Effector memory CD4-positive, alpha-beta T cell (primary cell): ENCODE measurements around the gene PDE4D.

Experiments used
- DNase-seq, 3 donors: peaks; one replicate each; pipeline ENCODE4 v3.0.0-alpha.2; 2020
- H3K27ac ChIP-seq: 2 replicates; pipeline ENCODE4 v1.7.0; 2013; ENCODE audit warnings: mild to moderate bottlenecking, low read length, moderate library complexity; ENCODE audit not compliant: insufficient read depth, poor library complexity, severe bottlenecking
- H3K27me3 ChIP-seq: replicated peaks from 2 replicates; pipeline ENCODE4 v1.7.0; 2013; ENCODE audit warnings: mild to moderate bottlenecking, low read length; ENCODE audit not compliant: insufficient read depth, control insufficient read depth, poor library complexity, severe bottlenecking
- H3K36me3 ChIP-seq: 2 replicates; pipeline ENCODE4 v1.7.0; 2013; ENCODE audit warnings: mild to moderate bottlenecking, low read length, moderate library complexity; ENCODE audit not compliant: control insufficient read depth, insufficient read depth
- H3K4me1 ChIP-seq: 2 replicates; pipeline ENCODE4 v1.7.0; 2013; ENCODE audit warnings: low read length, mild to moderate bottlenecking; ENCODE audit not compliant: control insufficient read depth, insufficient read depth, poor library complexity, severe bottlenecking
- H3K4me3 ChIP-seq: 2 replicates; pipeline ENCODE4 v1.7.0; 2013; ENCODE audit warnings: low read length, low read depth, mild to moderate bottlenecking; ENCODE audit not compliant: insufficient read depth, poor library complexity, severe bottlenecking
- H3K9me3 ChIP-seq: 2 replicates; pipeline ENCODE4 v1.7.0; 2013; ENCODE audit warnings: mild to moderate bottlenecking, low read length, moderate library complexity; ENCODE audit not compliant: control insufficient read depth

The PDE4D gene

DNA sequence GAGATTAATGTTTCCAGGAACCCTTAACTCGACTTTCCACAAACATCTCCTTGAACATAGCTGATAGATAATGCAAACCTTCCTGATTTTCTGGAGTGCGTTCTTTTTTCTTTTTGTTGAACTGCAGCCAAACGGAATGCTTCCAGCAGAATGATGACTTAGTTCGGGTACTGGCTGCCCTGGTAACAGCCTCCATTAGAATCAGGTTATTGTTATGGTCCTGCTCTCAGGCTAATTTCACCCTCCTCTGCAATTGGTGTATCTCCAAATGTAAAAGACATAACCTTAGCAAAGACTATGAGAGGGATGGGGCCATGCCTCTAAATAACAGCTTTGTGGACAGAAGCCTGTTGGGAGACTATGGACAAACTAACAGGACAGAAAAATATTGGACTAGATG, 116.5 kb downstream of the PDE4D start:
- Histone ChIP-seq H3K27me3 (no peaks in the 10 kb centered on the region), H3K9me3 (no peaks in the 10 kb centered on the region), H3K4me1 (no peaks in the 10 kb centered on the region), H3K27ac (no peak overlapping the region), H3K36me3 (no peaks in the 10 kb centered on the region), H3K4me3 (no peak overlapping the region)
- DNase-seq = no peak

DNA sequence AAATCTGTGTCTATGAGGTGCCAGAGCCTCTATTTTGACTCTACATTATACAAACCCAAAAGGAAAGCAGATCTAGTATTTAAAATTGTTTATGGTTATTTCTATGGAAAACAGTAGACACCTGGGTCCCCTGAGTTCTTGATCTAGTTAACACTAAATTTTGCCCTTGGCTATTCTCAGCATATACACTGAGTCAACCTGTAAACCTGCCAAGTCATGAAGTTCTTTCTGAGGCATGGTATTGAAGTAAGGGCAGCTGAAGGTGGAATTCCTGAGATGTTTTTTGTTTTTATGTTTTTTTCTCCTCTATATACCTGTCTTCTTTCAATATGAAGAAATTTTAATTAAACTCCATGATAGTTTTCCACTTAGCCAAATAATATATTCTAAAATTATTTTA, 120.2 kb downstream of the PDE4D start:
- no peak overlapping the region for H3K27ac ChIP-seq
- DNase-seq = no peak
- H3K27me3 ChIP-seq = peaks cover 4% of the 10 kb centered on the region

DNA sequence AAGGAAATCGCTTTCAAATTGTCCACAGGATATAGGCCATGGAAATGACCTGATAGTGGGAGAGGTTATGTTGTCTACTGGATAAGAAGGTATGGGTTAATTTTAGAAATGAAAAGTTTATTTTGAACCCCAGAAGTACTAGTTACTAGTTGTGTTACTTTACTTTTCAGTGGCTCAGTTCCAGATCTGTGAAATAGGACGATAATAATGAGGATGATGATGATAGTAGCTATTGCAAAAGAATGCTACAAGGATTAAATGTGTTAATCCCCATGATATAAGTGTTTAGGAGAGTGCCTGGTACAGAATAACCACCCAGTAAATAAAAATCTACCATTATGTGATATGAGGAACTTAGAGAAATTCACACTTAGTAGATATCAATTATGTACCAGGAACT, 120.8 kb downstream of the PDE4D start:
- Histone ChIP-seq H3K4me1 (no peaks in the 10 kb centered on the region), H3K27me3 (peaks cover 5% of the 10 kb centered on the region), H3K9me3 (no peaks in the 10 kb centered on the region), H3K36me3 (no peaks in the 10 kb centered on the region), H3K4me3 (no peak overlapping the region), H3K27ac (no peak overlapping the region)
- DNase-seq = no peak

More for the DNA sequence above, 120.2 kb downstream of the PDE4D start:
- no peaks in the 10 kb centered on the region for H3K36me3 ChIP-seq
- no peaks in the 10 kb centered on the region for H3K4me1 ChIP-seq
- no peak overlapping the region for H3K4me3 ChIP-seq
- H3K9me3 ChIP-seq = no peaks in the 10 kb centered on the region

DNA sequence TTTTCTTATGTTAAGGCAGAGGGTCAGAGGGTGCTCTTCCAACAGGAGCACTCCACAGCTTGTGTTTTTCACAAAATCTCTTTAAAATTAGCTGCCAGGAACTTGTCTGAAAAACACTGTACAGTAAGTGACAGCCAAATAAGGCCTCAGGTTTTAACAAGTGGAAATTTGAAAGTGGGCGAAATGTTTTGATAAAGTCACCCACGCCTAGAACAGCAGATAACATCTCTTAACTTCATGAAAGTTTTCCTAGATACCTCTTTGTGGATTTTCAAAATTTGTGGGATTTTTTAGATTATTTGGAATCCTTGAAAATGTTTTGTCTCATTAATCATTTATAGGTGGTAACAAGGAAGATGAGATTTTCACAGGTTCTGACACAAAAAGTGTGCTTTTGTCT, 121.3 kb downstream of the PDE4D start:
- Histone ChIP-seq H3K36me3 (no peaks in the 10 kb centered on the region), H3K4me1 (no peaks in the 10 kb centered on the region), H3K27ac (no peak overlapping the region), H3K9me3 (no peaks in the 10 kb centered on the region), H3K27me3 (peaks cover 5% of the 10 kb centered on the region), H3K4me3 (no peak overlapping the region)
- no peak for DNase-seq

DNA sequence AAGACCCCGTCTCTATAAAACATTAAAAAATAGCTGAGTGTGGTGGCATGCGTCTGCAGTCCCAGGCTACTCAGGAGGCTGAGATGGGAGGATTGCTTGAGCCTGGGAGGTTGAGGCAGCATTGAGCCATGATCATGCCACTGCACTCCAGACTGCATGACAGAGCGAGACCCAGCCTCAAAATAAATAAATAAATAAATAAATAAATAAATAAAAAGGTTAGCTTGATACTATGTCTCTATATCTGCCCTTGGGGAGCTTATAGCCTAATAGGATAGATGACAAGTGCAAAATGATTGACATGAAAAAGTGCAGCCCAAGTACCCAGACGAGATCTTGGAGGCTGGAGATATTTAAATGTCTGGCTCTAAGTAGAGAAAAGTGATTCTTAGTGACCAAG, 122.6 kb downstream of the PDE4D start:
- no peak for DNase-seq
- Histone ChIP-seq H3K4me1 (no peaks in the 10 kb centered on the region), H3K27ac (no peak overlapping the region), H3K4me3 (no peak overlapping the region), H3K9me3 (no peaks in the 10 kb centered on the region), H3K36me3 (no peaks in the 10 kb centered on the region), H3K27me3 (peaks cover 5% of the 10 kb centered on the region)

DNA sequence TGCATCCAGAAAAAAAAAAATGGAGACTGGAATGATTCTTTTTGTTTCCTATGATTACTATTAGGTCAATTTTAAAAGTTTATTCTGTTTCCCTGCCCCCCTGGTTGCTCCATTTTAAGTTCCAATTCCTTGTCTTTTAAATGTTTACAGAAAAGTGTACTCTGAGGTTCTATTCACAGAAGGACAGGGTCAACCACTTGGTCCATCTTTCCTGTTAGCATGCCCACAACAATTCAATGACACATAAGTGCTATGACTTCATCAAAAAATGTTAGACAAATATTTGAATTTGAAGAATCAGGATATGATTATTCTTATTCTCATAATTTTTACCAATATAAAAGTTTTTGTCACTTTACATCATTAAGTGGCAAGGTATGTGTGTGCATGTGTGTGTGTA, 123.7 kb downstream of the PDE4D start:
- Histone ChIP-seq H3K4me3 (no peak overlapping the region), H3K27ac (no peak overlapping the region), H3K36me3 (no peaks in the 10 kb centered on the region), H3K9me3 (no peaks in the 10 kb centered on the region), H3K27me3 (peaks cover 5% of the 10 kb centered on the region), H3K4me1 (no peaks in the 10 kb centered on the region)
- DNase-seq = no peak

DNA sequence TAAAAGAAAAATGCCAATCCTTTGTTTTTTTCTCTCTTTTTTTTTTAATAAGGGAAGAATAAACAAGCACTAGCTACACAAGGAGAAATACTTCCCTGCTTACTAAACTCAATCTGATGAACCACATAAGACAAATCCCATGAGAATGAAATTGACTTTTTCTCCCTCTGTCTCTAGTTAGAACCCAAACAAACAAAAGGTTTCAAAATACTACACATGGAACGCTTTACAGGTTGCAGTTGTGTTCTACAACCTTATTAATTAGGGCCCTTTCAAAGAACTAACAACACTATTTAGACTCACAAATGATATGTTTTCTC, 124.5 kb downstream of the PDE4D start:
- no peaks in the 10 kb centered on the region for H3K4me1 ChIP-seq
- no peak overlapping the region for H3K4me3 ChIP-seq
- H3K27me3 ChIP-seq = peaks cover 5% of the 10 kb centered on the region
- no peaks in the 10 kb centered on the region for H3K9me3 ChIP-seq
- no peak overlapping the region for H3K27ac ChIP-seq
- no peak for DNase-seq
- no peaks in the 10 kb centered on the region for H3K36me3 ChIP-seq

DNA sequence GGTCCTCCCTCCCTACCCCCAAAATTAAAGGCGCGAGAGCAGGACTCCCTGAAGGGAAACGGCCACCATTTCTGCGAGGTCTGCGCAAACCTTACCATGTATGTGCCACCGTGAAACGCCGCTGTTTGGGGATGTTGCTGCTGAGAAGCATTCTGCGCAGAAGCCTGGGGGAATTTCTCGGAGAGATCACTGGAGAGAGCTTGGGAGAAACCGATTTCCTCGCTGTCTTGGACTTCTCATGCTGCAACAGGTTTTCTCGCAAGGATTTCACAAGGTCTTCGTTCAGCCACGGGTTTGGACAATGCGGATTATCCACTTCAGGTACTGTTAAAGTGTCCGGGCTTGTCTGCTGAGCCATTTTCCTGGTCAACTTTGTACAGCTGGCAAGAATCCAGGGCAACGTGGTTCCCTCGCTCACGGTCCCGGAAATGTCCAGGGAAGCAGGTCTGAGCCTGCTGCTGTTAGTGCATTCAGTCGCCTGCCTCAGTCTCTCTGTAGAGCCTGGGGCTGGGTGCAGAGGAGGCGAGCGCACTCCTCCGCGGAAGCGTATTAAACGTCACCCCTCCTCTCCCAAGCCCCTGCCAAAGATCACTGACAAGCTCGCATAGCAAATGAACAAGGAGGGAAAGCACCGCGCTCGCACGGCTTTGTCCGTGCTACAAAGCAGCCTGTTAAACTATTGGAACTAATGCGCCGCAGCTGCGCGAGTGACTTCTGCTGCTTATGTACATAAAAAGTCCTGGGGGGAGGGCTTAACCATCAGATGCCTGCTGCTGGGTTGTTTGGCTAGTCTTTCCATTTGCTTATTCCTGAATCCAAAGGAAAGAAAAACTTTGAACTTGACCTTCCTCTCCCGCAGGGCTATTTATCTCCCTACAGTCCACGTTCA, 125.1 kb downstream of the PDE4D start:
- no peak overlapping the region for H3K27ac ChIP-seq

DNA sequence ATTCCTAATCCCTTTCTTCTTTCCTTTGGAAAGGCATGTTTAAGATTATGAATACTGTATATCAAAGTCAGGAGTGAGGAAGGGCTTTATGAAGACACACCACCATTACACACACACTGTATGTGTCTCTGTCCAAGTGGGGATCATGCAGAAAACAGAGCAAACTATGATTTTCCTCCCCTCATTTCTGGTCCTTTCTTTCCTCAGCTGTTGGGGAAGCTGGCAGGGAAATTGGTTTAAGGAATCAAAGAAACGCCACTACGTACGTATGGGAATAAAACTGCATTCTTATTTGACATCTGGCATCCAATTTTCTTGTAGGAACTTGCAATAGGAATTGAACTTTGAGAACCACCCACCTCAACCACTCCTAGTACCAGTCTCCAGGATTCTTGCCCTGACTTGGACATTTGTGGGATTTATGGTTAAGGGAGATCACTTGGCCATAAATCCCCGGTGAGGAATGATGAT, 125.8 kb downstream of the PDE4D start:
- H3K27me3 ChIP-seq = peaks cover 5% of the 10 kb centered on the region
- no peak for DNase-seq
- no peak overlapping the region for H3K4me3 ChIP-seq

More for the DNA sequence above, 125.1 kb downstream of the PDE4D start:
- Histone ChIP-seq H3K4me1 (no peaks in the 10 kb centered on the region), H3K27me3 (peaks cover 5% of the 10 kb centered on the region), H3K36me3 (no peaks in the 10 kb centered on the region), H3K4me3 (no peak overlapping the region), H3K9me3 (no peaks in the 10 kb centered on the region)
- no peak for DNase-seq

DNA sequence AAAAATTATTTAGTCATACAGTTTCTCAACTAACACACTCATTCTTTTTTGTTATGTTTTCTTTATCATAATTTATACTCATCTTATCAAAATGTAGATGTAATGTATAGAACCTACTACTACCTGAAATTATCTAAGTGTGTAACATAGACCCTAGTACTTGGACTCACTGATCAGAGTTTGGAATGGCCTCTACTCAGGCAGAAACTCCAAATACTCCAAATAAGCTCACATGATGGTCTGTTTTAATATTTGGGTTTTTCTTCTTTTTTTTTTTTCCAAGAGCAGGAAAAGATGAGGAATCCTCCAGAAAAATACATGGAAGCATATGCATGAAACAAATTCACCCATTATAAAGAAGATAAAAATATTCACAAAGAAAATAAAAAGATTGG, 126.3 kb downstream of the PDE4D start:
- H3K4me3 ChIP-seq = no peak overlapping the region
- H3K9me3 ChIP-seq = no peaks in the 10 kb centered on the region

More for the DNA sequence above, 125.8 kb downstream of the PDE4D start:
- H3K36me3 ChIP-seq = no peaks in the 10 kb centered on the region
- no peaks in the 10 kb centered on the region for H3K4me1 ChIP-seq
- no peaks in the 10 kb centered on the region for H3K9me3 ChIP-seq
- H3K27ac ChIP-seq = no peak overlapping the region

More for the DNA sequence above, 126.3 kb downstream of the PDE4D start:
- H3K27ac ChIP-seq = no peak overlapping the region
- DNase-seq = no peak
- H3K36me3 ChIP-seq = no peaks in the 10 kb centered on the region
- H3K27me3 ChIP-seq = peaks cover 5% of the 10 kb centered on the region
- no peaks in the 10 kb centered on the region for H3K4me1 ChIP-seq
